Inflammatory macrophage treated with lipopolysaccharide for 1 hour (primary cell): Measurements from ENCODE around the gene PRAMEF12.
"Not testable (repeated sequence)": the region's sequence is repeated elsewhere in the genome, so short reads cannot be mapped to it uniquely, and the experiment has no call there.

ENCODE experiments used
- DNase-seq, 2 donors: peaks; one replicate each; pipeline ENCODE4 v3.0.0-alpha.2; 2020 to 2022

The PRAMEF12 gene

GRCh38 chr1:12773438-12773837, at the start of gene PRAMEF12:
PRAMEF12 (plus strand) TSS chr1:12773738; CDS start chr1:12774868, 1,130 bp downstream.
- DNase-seq: no peak

- no peak for DNase-seq
Measured at GRCh38 chr1:12728391-12728790, 45.1 kb upstream of the PRAMEF12 start.

- no peak for DNase-seq
Measured at GRCh38 chr1:12730156-12730555, 43.4 kb upstream of the PRAMEF12 start.

DNA sequence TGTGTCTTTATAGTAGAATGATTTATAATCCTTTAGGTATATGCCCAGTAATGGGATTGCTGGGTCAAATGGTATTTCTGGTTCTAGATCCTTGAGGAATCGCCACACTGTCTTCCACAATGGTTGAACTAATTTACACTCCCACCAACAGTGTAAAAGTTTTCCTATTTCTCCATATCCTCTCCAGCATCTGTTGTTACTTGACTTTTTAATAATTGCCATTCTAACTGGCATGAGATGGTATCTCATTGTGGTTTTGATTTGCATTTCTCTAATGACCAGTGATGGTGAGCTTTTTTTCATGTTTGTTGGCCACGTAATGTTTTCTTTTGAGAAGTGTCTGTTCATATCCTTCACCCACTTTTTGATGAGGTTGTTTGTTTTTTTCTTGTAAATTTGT, 42.5 kb upstream of the PRAMEF12 start:
- not testable (repeated sequence) for DNase-seq

- DNase-seq: no peak
Measured at GRCh38 chr1:12734651-12735050, 38.9 kb upstream of the PRAMEF12 start.

- no peak for DNase-seq
Measured at GRCh38 chr1:12738934-12739333, 34.6 kb upstream of the PRAMEF12 start.

DNA sequence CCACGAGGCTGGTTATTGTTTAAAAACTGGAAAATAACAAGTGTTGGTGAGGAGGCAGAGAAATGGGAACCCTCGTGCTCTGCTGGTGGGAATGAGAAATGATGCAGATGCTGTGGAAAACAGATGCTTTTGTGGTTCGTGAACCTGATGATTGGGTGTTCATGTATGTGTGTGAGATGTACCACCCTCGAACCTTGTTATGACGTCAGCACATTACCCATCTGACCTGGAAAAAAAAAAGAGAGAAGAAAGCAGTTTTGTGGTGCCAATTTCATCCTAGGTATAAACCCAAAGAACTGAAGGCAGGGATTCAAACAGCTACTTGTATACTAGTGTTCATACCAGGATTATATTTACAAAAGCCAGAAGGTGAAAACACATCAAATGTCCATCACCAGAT, 33.9 kb upstream of the PRAMEF12 start:
- DNase-seq: no peak

GRCh38 chr1:12741946-12742345, 31.6 kb upstream of the PRAMEF12 start:
- no peak for DNase-seq

GRCh38 chr1:12745126-12745991, 28.2 kb upstream of the PRAMEF12 start:
- no peak for DNase-seq

DNA sequence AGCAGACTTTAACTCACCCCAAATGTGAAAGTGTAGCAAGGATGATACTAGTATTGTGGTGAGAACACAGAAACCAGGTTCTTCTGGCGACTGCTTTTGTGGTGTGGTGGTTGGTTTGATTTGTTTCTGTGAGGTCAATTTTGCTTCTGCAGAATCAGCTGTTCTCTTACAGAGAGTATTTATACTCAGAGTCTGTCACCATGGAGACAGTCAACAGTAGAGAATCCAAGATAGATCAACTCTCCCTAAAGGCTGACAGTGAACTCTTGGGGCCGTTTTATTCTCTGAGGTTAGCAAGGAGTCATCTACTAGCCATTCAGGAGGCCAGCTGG, 27.6 kb upstream of the PRAMEF12 start, which contains the start of gene CFAP107:
Gene CFAP107 (plus strand): TSS at position 209 of the 332 bp plus-strand sequence. CDS start 231 bp downstream, outside the sequence.
- DNase-seq: no peak

GRCh38 chr1:12748778-12749355, 24.7 kb upstream of the PRAMEF12 start:
- no peak for DNase-seq

DNA sequence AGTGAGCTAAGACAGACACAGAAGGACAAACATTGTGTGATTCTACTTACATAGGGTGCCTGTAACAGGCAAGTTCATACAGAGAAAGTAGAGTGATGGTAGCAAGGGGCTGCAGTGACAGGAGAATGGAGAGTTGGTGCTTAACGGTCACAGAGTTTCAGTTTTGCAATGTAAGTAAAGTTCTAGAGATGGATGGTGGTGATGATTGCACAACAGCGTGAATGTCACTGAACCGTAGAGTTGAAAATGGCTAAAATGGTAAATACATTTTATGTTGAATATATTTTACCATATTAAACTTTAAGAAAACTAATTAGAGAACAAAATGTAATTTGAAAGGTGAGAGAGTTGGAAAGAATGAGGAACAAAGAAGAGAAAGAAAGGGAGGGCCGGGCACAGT, 18.8 kb upstream of the PRAMEF12 start:
- DNase-seq: no peak

GRCh38 chr1:12756273-12756672, 17.3 kb upstream of the PRAMEF12 start:
- no peak for DNase-seq

GRCh38 chr1:12756768-12757413, 16.6 kb upstream of the PRAMEF12 start:
- DNase-seq: no peak

DNA sequence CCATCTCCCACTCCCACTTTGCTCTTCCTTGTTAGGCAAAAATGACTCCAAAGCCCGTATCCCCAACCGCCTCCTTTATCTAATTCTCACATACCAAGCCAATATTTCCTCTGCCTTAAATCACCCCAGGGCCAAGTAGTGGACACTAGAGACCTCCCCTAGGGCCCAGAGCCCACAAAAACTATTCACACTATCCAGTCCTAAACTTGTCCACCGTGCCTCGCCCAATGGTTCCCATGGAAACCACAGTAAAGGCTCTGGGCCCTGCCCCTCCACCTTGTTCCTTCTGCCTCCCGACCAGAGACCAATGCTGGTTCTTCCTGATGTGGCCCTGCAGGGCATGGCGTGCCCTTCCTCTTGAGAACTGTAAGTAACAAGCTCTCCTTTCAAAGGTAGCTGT, 15.7 kb upstream of the PRAMEF12 start:
- no peak for DNase-seq

DNA sequence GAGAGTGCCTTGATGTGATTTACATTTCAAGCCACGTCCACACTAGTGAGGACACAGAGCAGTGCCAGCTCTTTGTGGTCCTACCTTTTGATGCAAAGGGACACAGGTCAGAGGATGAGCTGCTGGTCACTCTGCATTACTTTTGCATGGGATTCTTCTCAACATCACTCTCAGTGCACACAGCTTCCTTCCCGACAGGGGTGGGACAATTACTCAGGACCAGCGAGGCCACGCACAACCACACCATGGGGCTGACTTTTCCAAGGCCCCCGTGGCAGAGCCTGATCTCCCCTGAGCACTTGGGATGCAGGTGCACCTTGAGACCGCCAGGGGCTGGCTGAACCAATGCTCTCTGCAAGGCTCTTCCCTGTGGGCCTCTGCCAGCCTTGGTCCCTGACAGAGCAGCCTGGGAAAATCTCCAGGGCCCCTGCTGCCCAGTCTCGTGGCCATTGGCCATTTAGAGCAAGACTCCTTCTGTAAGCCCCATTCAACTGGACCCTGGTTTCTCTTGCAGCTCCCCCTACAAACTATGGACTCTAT, 13.2 kb upstream of the PRAMEF12 start:
- DNase-seq: no peak

- DNase-seq: no peak
Measured at GRCh38 chr1:12761781-12762180, 11.8 kb upstream of the PRAMEF12 start.

DNA sequence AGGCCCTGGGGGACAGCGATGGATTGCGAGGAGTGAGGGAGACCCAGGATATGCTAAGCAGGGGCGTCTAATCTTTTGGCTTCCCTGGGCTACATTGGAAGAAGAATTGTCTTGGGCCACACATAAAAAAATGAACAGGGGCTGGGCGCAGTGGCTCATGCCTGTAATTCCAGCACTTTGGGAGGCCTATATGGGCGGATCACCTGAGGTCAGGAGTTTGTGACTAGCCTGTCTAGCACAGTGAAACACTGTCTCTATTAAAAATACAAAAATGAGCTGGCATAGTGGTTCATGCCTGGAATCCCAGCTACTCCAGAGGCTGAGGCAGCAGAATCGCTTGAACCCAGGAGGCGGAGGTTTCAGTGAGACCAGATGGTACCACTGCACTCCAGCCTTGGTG, 10.8 kb upstream of the PRAMEF12 start:
- no peak for DNase-seq

DNA sequence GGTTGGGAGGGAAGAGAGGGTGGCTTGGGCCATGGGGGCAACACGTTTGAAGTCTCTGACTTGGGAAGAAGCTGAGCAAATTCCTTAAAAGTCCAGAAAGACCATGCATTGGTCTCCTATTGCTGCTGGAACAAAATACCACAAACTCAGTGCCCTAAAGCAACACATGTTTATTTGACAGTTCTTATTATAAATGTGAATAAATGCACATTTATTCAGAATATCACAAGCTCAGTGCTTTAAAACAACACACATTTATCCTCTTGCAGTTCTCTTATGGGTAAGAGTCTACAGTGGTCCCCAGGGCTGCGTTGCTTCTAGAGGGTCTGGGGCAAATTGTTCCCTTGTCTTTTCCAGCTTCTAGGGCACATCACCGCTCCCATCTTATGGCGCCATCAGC, 10.1 kb upstream of the PRAMEF12 start:
- DNase-seq: no peak

- DNase-seq: no peak
Measured at GRCh38 chr1:12764016-12764415, 9.5 kb upstream of the PRAMEF12 start.

GRCh38 chr1:12769031-12769430, 4.5 kb upstream of the PRAMEF12 start:
- no peak for DNase-seq

DNA sequence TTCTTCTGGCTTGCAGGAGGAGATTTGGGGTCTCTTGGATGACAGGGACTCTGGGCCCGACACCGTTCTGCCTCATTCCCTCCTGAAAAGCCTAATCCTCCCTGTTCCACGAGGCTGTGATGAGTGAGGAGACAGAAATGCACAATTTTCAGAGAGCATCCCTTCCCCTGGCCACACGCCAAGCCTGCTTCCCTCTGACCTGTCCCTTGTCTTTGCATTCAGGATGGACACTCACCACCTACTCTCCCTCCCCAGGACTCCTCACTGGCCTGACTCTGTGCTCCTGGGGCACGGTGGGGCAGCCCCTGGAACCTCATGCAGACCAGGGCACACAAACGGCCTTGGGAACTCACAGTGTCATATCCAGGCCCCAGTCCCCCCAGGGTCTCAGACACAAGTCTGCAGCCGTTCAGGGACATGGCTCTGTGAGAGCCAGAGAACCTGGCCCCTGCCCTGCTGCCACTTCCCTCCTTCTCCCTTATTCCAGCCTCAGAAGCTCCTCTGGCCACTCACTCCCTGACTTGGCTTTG, 3.5 kb upstream of the PRAMEF12 start:
- DNase-seq: no peak

DNA sequence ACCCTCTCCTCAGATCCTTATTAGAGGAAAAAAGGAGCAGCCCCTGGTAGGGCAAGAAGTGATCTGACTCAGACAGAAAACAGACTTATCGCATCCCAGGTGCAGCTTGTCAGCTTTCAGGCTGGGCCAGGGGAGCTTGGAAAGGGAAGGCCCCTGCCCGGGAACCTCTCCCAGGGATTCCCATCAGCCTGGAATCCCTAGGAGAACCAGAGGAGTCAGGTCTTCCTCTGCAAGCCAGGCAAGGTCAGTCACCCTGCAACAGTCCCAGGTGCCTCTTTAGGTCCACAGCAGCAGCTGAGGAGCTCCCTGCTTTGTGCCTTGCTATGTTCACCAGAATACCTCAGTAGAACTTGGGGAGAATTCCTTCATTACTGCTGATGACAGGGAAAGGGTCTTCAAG, 2.9 kb upstream of the PRAMEF12 start:
- DNase-seq: no peak
